Renal cortex interstitium (tissue), 11 donors: Measurements from ENCODE around the gene RTP5. TPM values are rescaled to one million over a fixed set of nuclear protein-coding genes. Genes with fewer than 3 reads are reported as not detected.

Experiments
- DNase-seq, 11 donors: peaks; one replicate each; pipeline ENCODE4 v3.0.0-alpha.2; 2013; ENCODE audit warnings: low read depth in 9 of 11, low spot score in 4 of 11; ENCODE audit errors: extremely low read depth in 1 of 11
- polyA plus RNA-seq, 3 donors: library from polyadenylated mRNA; unstranded; fragments of 120-200 nt; gene quantifications; one replicate each; pipeline ENCODE4 v1.2.1, GENCODE V29; 2013; ENCODE audit not compliant: insufficient read length in 3 of 3

RTP5 gene
- polyA plus RNA-seq, 3 donors = 0.06 TPM; not detected in 2

DNA sequence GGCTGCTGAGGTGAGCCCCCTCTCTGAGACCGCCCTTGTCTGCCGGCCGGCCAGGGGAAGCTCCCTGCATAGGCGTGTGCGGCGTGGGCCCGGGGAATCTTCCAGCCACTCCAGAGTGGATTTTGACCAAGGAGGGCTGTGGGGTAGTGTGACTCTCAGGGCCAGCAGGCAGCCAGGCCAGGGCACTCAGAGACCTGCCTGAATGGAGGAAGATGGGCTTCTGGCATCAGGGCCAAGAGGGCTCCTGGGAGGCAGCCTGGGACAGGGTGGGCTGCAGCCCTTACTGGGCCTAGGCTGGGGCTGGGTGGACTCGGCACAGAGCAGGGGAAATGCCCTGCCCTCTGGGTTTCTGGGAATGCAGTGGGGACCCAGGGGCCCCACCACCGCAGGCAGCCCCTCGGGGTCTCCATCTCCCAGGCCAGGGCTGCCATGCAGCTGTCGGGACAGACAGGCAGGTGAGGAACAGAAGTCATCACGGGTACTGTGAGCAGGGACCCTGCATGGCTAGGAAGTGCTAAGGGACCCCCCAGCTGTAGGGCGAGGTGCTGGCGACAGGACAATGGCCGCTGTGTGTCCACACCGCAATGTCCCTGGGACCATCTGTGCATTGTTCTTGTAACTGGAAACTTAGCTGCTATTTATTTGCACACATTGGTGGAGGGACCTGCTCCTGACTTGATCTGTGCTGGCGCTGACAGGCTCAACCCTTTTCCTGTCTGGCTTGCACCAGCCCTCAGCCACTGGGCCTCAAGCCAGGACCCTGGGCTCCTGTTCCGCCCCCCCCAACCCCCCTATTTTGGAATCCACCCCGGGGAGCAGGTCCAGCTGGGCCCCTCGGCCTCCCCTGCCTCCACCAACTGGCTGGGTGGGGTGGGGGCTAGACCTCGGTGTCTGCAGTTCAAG is 14.9 kb upstream of the RTP5 start:
- DNase-seq = no peak

DNA sequence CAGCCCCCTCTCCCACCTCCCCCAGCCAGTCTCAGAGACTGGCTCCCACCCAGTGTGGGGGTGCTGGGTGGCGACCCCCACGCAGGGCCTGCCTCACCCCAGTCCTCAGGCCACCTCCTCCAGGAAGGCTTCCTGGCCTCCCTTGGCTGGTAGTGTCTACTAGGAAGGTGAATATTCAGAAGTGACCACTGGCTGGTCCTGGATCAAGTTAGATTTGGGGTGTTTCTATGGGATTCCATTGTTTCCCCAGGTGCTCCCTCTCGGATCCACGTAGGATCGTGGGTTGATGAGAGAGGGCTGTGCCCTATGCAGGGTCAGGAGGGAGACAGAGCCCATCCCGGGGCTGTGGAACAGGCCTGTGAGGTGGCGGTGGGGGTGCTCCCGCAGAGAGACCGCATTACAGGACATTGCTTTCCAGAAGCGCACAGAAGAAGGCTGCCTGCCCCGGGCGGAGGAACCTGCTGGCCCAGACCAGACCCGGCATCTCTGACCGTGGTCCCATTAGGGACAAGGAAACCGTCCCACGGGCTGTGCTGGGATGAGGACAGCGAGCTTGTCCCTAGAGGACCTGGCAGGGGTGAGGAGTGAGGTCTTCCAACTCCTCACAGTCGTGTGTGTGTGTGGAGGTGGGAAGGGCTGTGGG is 14.2 kb upstream of the RTP5 start:
- no peak for DNase-seq

DNA sequence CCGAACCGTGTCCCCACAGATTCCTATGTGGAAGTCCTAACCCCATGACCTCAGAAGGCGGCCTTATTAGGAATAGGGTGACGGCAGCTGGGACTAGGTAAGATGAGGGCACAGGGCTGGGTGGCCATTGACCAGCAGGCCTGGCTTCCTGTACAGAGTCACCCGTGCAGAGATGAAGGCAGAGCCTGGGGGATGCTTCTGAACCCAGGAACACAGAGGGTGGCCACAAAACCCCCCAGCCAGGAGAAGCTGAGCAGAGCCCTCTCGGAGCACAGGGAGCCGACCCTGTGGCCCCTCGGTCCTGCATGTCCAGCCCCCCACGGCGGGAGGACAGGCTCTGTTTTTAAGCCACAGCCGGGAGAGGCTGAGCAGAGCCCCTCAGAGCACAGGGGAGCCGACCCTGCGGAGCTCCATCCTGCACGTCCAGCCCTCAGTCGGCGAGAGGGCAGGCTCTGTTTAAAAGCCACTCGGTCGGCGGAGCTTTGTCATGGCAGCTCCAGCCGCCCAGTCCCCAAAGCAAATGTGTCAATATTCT is 13.6 kb upstream of the RTP5 start:
- no peak for DNase-seq

DNA sequence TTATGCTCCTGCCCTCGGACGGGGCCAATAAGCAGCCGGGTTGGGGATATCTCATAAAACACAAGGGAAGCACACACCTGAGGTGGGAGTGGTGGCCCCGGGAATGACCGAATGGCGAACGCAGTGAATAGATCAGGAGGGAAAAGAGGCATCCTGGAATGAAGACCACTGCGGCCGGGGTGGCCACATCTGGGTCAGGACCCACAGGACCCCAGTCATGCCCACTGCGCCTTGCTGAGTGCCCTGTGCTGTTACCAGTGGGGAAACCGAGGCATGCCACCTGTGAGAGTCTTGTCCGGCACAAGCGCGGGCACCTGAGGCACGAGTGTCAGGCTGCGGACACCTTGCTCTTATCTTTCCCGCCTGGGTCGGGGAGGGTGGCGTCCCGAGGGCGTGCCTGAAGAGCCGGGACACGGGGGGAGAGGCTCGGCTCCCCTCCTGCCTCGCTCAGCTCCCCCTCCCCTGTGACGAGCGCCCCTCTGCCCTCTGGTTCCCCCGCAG is 12.4 kb upstream of the RTP5 start:
- no peak for DNase-seq

DNA sequence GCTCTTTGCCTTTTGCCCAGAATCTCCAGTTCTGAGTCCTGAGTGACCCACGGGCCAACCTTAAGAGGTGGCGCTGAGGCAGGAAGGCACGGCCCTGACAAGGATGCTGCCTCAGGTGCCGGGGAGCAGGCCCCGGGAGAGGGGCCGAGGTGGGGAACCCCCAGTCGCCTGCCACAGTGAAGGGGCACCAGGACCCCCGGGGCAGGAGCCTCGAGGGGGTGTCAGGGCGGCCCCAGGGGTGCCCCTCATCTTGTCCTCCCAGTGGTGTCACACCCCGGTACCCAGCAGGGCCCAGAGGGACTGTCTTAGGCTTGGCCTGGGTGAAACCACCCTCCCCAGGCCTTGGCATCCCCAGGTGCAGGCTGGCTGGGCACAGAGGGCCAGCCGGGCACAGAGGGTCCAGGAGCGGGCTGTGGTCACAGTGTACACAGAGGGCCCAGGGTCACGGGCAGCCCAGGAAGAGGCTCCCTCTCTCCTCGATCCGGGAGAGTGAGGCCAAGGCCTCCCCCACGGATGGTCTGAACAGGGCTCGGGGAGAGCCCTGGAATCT is 11.9 kb upstream of the RTP5 start:
- DNase-seq = no peak

DNA sequence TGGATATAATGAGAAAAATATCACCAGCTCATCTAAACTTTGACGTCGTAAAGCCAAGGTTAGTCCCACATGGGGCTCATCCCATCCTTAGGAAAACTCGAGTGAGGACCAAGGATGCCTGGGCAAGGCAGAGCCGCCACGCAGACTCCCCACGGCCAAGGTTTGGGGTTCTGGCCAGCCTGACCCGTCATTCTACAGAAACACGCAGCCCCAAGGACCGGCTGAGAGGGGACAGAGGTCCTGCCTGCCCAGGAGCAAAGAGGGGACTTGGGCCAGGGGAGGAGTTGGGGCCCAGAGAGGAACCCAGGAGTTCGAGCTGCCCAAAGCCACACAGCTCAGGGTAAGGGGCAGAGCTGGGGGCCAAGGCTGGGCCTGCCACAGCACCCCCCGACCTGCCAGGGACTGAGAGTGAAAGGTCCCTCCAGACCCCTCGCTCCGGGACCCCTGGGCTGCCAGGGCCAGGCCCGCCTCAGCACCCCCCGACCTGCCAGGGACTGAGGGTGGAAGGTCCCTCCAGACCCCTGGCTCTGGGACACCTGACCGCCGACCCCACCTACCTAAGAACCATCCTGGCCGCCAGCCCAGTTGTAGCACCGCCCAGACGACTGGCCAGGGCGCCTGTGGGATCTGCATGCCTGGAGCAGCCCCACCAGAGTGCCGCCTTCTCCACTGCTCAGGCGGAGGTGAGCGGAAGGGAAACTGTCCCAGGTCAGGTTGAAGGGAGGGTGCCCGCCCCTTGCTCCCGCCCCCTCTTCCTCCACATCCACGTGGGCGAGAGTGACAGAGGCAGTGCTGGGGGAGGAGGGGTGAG is 11.1 kb upstream of the RTP5 start, which contains the start of gene PDCD1:
TSS of gene PDCD1 (minus strand) at position 689 of the 811 bp plus-strand sequence. CDS start at position 633, 56 bp downstream.
- no peak for DNase-seq

DNA sequence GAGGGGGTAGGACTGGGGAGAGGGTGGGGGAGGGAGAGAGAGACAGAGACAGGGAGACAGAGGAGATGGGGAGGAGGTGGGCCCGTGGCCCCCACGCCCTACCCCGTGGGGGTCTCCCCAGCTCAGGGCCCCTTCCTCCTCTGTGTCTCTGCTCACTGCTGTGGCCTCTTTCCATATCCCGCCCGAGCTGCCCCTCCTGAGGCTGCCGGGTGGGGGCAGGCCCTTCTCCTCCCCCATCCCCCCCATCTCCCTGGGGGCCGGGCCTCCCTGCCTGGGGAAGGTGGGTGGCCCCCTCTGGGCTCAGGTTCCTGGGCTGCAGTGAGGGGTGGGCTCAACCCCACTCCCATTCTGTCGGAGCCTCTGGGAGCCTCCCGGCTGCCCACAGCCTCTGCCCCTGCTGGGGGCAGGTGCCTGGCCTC is 10.5 kb upstream of the RTP5 start:
- no peak for DNase-seq

DNA sequence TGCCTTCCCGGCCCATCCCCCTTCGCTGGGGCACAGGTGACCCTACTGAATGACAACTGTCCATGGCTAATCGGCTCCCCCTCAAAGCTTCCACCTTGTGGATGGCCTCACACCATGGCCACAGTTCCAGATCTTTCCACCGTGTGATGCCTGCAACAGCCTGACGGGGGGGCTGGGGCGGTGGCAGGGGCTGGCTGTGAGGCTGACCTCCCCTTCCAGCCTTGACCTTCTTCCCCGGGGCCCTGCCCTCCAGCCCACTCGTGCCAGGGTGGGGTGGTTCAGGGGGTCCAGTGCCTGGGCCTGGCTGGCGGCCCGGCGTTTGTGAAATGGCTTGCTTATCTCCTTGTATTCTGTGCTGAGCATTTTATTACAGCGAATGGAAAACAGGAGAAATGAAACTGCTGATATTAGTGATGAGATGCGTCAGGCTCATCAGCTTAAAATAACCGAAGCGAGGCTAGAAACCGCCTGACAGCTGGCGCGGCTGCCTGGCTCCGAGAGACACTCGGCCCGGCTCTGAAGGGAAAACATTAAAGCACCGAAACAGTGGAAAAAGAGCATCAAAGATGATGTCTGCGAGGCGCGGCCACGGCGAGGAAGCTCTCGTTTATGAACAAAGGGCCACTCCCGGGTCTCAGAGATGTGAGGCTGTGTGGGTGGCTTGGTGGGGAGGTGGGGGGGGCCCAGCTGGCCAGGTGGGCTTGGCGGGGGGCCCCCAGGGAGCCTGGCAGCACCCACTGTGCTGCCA is 9.9 kb upstream of the RTP5 start:
- no peak for DNase-seq

DNA sequence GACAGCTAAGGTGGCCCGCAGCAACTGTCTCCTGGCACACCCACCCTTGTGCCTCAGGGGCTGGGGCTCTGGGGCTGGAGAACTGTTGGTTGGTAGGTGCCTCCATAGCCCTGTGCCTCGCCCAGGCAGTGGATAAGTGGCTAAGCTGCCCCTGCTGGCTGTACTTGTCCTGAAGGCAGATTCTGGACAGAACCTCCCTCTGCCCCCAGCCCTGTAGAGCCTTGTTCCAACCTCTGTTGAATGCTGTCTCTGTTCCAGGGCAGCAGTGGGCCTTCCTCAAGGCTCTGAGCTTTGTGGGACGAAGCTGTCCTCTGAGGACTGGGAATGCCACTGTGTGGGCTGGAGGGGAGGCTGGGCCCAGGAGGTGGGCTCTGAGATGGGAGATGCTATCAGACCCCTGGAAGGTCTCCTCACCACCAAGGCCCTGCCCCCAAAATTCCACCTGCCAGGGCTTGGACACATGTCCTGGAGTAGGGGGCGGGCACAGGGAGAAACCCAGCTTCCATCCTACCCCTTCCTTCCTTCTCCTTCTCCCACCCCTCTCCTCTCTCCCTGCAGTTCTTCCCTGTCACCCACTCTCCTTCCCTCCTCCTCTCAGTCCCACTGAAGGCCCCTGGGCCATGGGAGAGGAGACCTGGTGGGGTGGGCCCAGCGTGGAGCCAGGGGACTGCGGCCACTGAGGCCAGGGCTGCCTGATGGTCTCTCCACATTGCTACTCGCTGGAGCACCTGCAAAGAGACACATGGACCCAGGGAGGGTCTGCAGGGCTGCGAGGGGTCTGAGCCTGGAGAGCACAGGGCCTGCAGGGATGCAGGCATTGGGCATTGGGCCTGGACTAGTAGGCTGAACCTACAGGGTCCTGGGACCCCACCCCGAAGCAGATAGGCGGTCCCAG is 9.1 kb upstream of the RTP5 start:
- DNase-seq = no peak

DNA sequence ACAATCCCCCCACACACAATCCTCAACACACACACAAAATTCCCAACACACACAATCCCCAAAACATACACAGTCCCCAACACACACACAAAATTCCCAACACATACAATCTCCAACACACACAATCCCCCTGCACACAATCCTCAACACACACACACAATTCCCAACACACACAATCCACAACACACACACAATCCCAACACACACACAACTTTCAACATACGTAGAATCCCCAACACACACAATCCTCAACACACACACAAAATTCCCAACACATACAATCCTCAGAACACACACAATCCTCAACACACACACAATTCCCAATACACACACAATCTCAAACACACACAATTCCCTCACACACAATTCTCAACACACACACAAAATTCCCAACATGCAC is 8.3 kb upstream of the RTP5 start:
- DNase-seq = no peak

DNA sequence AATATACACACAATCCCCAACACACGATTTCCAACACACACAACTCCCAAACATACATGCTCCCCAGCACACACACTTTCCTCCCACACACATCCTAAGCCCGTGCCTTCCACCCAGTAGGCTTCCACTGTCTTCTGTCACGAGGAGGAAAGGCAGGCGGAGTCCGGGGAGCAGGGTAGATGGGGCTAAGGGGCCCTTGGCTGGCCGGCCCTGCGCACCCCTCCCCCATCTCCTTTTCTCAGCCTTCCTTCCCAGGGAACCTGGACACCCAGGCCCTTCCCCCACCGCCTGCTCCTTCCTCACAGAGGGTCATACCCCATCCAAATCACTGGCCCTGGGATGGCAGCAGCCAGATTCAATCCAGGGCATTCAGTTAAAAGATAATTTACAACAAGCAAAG is 7.4 kb upstream of the RTP5 start:
- no peak for DNase-seq

DNA sequence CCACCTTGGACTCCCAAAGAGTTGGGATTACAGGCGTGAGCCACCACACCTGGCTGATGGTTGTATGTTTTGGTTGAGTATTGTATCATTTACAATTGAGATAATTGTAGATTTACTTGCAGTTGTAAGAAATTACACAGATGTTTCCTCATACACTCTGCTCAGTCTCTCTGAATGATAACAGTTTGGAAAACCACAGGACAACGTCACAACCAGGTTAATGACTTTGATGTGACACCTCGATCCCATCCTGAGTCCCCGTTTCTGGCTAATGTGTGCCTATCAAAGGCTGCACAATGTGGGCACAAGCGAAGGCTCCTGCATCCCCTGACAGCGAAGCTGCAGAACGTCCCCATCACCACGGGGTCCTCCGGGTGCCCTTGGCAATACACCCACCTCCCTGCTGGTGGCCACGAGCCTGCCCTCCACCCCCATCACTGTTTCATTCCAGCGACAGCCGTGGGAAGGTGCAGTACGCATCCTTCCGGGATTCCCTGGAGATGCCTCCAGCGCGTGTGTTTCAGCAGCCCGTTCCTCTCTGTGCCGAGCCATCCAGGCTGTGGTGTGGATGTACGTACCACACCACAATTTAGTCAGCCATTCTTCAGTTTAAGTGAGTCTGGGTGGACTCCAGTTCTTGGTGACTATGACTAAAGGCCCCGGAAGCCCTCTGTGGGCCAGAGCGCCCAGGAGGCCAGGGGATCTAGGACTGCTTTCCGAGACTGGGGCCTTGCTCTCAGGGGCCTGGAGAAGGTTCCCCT is 6.6 kb upstream of the RTP5 start:
- no peak for DNase-seq

DNA sequence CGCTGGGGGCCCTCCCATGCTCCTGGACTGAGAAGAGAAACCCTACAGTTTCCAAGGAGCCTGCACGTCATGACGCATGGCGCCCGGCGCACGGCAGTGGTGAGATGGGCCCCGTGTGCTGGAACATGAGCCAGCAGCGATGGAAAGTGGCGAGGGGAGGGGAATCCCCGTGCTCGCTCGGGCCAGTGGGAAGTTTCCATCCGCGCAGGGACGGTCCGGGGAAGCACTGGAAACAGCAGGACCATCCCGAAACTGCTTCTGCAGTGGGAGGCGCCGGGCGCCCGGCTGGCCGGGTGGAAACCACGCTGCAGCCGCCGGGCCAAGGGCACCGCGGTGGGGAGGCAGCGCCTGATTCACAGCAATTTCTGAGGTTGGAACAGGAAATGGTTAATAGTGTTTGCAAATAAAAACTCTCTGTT is 6.0 kb upstream of the RTP5 start:
- DNase-seq = no peak

DNA sequence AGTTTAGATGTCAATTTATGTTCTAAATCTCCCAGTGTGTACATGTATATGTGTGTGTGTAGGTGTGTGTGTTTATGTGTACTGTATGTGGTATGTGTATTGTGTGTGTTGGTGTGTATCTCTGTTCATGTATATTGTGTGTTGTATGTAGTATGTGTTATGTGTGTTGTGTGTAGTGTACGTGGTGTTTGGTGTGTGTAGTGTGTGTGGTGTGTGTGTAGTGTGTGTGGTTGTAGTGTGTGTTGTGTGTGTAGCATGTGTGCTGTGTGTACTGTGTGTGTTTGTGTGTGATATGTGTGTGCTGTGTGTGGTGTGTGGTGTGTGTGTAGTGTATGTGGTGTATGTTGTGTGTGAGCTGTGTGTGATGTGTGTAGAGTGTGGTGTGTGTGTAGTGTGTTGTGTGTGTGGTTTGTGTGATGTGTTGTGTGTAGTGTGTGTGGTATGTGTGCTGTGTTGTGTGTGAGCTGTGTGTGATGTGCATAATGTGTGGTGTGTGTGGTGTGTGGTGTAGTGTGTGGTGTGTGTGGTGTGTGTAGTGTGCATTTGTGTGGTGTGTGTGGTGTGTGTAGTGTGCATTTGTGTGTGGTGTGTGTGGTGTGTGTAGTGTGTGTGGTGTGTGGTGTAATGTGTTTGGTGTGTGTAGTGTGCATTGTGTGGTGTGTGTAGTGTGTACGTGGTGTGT is 5.2 kb upstream of the RTP5 start:
- DNase-seq = no peak

DNA sequence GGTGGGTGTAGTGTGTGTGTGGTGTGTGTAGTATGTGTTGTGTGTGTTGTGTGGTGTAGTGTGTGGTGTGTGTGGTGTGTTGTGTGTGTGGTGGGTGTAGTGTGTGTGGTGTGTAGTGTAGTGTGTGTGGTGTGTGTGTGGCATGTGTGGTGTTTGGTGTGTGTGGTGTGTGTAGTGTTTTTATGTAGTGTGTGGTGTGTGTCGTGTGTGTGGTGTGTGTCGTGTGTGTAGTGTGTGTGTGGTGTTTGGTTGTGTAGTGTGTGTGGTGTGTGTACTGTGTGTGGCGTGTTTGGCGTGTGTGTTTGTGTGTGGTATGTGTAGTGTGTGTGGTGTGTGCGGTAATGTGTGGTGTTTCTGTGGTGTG is 4.7 kb upstream of the RTP5 start:
- no peak for DNase-seq

DNA sequence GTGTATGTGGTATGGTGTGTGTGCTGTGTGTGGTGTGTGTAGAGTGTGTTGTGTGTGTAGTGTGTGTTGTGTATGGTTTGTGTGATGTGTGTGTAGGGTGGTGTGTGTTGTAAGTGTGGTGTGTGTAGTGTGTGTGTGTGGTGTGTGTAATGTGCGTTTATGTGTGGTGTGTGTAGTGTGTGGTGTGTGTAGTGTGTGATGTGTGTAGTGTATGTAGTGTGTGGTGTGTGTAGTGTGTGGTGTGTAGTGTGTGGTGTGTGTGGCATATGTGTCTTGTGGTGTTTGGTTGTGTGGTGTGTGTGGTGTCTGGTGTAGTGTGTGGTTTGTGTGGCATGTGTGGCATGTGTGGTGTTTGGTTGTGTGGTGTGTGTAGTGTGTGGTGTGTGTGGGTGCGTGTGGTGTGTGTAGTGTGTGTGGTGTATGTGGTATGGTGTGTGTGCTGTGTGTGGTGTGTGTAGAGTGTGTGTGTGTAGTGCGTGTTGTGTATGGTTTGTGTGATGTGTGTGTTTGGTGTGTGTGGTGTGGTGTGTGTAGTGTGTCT is 4.0 kb upstream of the RTP5 start:
- no peak for DNase-seq
